PC-3 (cell line): Measurements from ENCODE around the gene DMGDH. TPM values are rescaled to one million over a fixed set of nuclear protein-coding genes. Genes with fewer than 3 reads are reported as not detected.

Experiments used
- ATAC-seq: fragments of 200-7000 bp; cut with Tn5 transposase; 2 replicates; pipeline ENCODE4 v1.9.1; 2020; ENCODE audit warnings: mild to moderate bottlenecking, moderate library complexity
- BruUV-seq: library from RNA; stranded (reverse); fragments of 400-500 nt; replicated peaks from 2 replicates; lab custom pipeline; 2021; lab: Mats Ljungman, UMichigan
- CTCF ChIA-PET: fragments of 300-600 bp; sonication (Branson Sonifier 250); formaldehyde crosslinking; loops from one replicate; lab custom pipeline; 2022; ENCODE audit warnings: antibody characterized with exemption; lab: Charles Lee
- POLR2A ChIA-PET: fragments of 300-600 bp; sonication (Branson Sonifier 250); formaldehyde crosslinking; loops from one replicate; lab custom pipeline; 2022; ENCODE audit warnings: antibody characterized with exemption; ENCODE audit not compliant: unreplicated experiment; lab: Charles Lee
- DNase-seq: peaks from one replicate; pipeline ENCODE4 v3.0.0-alpha.2; 2015
- H2AFZ ChIP-seq: fragments of 300-600 bp; sonication (generic); 2 replicates; pipeline ENCODE4 v1.6.0; 2016; ENCODE audit warnings: antibody characterized with exemption, low read length
- H3F3A ChIP-seq: fragments of 300-600 bp; sonication (generic); one replicate; pipeline ENCODE4 v1.6.0; 2017; ENCODE audit warnings: antibody characterized with exemption, low read length, control low read depth, mild to moderate bottlenecking; ENCODE audit not compliant: unreplicated experiment
- H3K27ac ChIP-seq: fragments of 300-600 bp; sonication (generic); 2 replicates; pipeline ENCODE4 v1.5.1; 2016; ENCODE audit warnings: mild to moderate bottlenecking, low read length
- H3K27me3 ChIP-seq: fragments of 300-600 bp; sonication (generic); 2 replicates; pipeline ENCODE4 v1.6.1; 2016; ENCODE audit warnings: low read length, mixed read lengths
- H3K36me3 ChIP-seq: fragments of 300-600 bp; sonication (generic); 2 replicates; pipeline ENCODE4 v1.6.1; 2016; ENCODE audit warnings: low read depth, mixed run types, low read length, mixed read lengths
- H3K4me1 ChIP-seq: fragments of 300-600 bp; sonication (generic); 2 replicates; pipeline ENCODE4 v1.5.1; 2016; ENCODE audit warnings: low read length; ENCODE audit not compliant: insufficient read depth
- H3K4me2 ChIP-seq: fragments of 300-600 bp; sonication (generic); 2 replicates; pipeline ENCODE4 v1.6.0; 2016; ENCODE audit warnings: low read length
- H3K4me3 ChIP-seq: fragments of 300-600 bp; sonication (generic); 2 replicates; pipeline ENCODE4 v1.5.1; 2016; ENCODE audit warnings: mild to moderate bottlenecking, low read length, mixed read lengths
- H3K79me2 ChIP-seq: fragments of 300-600 bp; sonication (generic); 2 replicates; pipeline ENCODE4 v1.6.1; 2017; ENCODE audit warnings: low read length, mixed read lengths
- H3K9ac ChIP-seq: fragments of 300-600 bp; sonication (generic); 2 replicates; pipeline ENCODE4 v1.6.0; 2016; ENCODE audit warnings: mild to moderate bottlenecking, low read length
- H3K9me2 ChIP-seq: fragments of 300-600 bp; sonication (generic); replicated peaks from 2 replicates; pipeline ENCODE4 v1.6.1; 2016; ENCODE audit warnings: mixed run types, low read length, mixed read lengths
- H3K9me3 ChIP-seq: fragments of 300-600 bp; sonication (generic); 2 replicates; pipeline ENCODE4 v1.6.1; 2016; ENCODE audit warnings: low read length, mixed read lengths
- H4K20me1 ChIP-seq: fragments of 300-600 bp; sonication (generic); 2 replicates; pipeline ENCODE4 v1.6.1; 2016; ENCODE audit warnings: low read length, mixed read lengths
- EZH2 ChIP-seq: fragments of 300-600 bp; sonication (generic); IDR thresholded peaks from one replicate; pipeline ENCODE4 v1.6.1; 2017; ENCODE audit warnings: antibody characterized with exemption, mild to moderate bottlenecking, low read length; ENCODE audit not compliant: unreplicated experiment
- EZH2phosphoT487 ChIP-seq: fragments of 300-600 bp; sonication (generic); IDR thresholded peaks from 2 replicates; pipeline ENCODE4 v1.6.1; 2018; ENCODE audit warnings: mild to moderate bottlenecking, antibody characterized with exemption, low read length, borderline replicate concordance
- intact Hi-C: fragments of 100-400 bp; cut with micrococcal nuclease; formaldehyde crosslinking; loops from 2 replicates; pipeline ENCODE4 v1.9.0; 2023
- total RNA-seq: library from RNA; depleted of rRNA; stranded (reverse); fragments of >200 nt; gene quantifications from 2 replicates; pipeline ENCODE4 v1.2.3, GENCODE V29; 2014
- TF ChIP-seq, protein P1 (sequence below): fragments of 300-600 bp; sonication (generic); conservative IDR thresholded peaks from 2 replicates; pipeline ENCODE4 v1.5.1; 2017; ENCODE audit warnings: antibody characterized with exemption, low read depth, mild to moderate bottlenecking, low read length

The DMGDH gene
- total RNA-seq, 1 experiment from 2014 or later: not detected

DNA sequence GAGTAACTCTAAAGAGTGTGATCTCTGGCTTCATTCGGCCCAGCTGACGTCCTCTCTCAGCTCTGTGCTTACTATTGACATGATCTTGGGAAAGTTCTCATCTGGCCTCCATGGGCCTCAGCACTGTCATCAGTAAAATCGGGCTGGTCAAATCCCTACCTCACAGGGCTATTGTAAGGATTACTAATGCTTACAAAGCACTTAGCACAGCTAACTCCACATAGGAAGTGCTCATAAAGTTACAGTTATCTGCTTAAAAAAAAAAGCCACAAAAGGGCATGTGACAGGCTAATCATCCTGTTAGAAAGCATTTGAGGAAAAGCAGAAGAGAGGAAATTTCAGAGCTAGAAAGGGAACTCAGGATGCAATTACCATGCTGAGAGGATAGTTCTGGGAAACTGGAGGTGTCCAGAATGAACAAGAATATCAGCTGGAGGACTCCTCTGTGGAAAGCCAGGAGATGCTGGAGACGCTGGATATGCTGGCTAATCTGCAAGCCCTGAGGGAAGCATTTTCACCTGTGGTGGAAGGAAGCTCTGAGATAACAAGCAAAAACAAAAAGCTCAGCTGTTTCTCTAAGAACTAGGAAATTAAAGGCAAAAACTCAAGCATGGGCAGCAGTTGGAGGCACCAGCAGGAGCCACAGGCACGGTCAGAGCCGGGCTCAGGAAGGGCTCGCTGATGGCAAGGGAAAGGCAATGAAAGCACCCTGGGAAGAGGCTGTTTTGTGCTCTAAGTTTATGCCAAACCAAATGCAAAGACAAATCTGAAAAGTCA is 37.7 kb upstream of the DMGDH start:
- CTCF ChIA-PET: interaction anchor here (0.7 to 1.1 kb wide), 3 partner anchors 26 to 86 kb away, joined by 3 to 4 read pairs (median 3); no protein-coding TSS in a partner anchor
- H3K27ac ChIP-seq: no peak overlapping the region
- no TSS peak for BruUV-seq

DNA sequence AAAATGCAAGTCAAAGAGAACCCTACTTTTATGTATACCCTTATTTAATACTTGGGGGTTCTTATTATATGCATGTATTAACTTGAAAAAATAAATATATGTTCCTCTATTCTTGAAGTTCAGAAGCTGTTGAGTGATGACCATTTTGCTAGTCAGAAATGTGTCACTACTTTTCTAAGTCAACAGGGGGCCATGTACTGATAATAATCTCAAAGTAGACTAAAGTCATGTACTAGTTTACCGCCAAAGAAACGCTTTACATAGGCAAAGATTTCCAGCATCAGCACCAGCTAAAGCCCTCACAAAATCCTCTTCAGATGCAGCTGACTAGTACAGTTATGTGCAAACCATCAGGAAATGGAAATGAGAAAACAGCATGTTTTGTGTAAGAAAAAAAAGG is 36.4 kb upstream of the DMGDH start:
- no peaks in the 10 kb centered on the region for H3K36me3 ChIP-seq
- no peak overlapping the region for H3K27ac ChIP-seq
- no peaks in the 10 kb centered on the region for H4K20me1 ChIP-seq
- no TSS peak for BruUV-seq
- no peak for ATAC-seq
- H3K4me2 ChIP-seq: no peak overlapping the region
- POLR2A ChIA-PET: no interaction called here
- TF ChIP-seq EZH2 (no peak), EZH2phosphoT487 (no peak)
- TF ChIP-seq, protein P1, sequence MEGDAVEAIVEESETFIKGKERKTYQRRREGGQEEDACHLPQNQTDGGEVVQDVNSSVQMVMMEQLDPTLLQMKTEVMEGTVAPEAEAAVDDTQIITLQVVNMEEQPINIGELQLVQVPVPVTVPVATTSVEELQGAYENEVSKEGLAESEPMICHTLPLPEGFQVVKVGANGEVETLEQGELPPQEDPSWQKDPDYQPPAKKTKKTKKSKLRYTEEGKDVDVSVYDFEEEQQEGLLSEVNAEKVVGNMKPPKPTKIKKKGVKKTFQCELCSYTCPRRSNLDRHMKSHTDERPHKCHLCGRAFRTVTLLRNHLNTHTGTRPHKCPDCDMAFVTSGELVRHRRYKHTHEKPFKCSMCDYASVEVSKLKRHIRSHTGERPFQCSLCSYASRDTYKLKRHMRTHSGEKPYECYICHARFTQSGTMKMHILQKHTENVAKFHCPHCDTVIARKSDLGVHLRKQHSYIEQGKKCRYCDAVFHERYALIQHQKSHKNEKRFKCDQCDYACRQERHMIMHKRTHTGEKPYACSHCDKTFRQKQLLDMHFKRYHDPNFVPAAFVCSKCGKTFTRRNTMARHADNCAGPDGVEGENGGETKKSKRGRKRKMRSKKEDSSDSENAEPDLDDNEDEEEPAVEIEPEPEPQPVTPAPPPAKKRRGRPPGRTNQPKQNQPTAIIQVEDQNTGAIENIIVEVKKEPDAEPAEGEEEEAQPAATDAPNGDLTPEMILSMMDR: no peak
- H3K4me3 ChIP-seq: no peak overlapping the region
- H3F3A ChIP-seq: no peaks in the 10 kb centered on the region
- H3K9me3 ChIP-seq: no peaks in the 10 kb centered on the region
- intact Hi-C loops: no loop called here
- DNase-seq: no peak
- no peaks in the 10 kb centered on the region for H3K9me2 ChIP-seq
- H3K4me1 ChIP-seq: no peaks in the 10 kb centered on the region
- H3K79me2 ChIP-seq: no peaks in the 10 kb centered on the region
- H2AFZ ChIP-seq: no peak overlapping the region
- H3K9ac ChIP-seq: no peak overlapping the region
- CTCF ChIA-PET: interaction anchor here (1.1 kb wide), 1 partner anchor 27 kb away, joined by 3 read pairs; no protein-coding TSS in a partner anchor
- H3K27me3 ChIP-seq: no peaks in the 10 kb centered on the region

More for the DNA sequence above, 37.7 kb upstream of the DMGDH start:
- Histone ChIP-seq H3K36me3 (no peaks in the 10 kb centered on the region), H3K79me2 (no peaks in the 10 kb centered on the region), H3K9ac (no peak overlapping the region), H3K27me3 (no peaks in the 10 kb centered on the region), H2AFZ (no peak overlapping the region), H3K4me2 (no peak overlapping the region), H3K9me2 (no peaks in the 10 kb centered on the region), H3K9me3 (no peaks in the 10 kb centered on the region), H3F3A (no peaks in the 10 kb centered on the region), H3K4me3 (no peak overlapping the region), H4K20me1 (no peaks in the 10 kb centered on the region), H3K4me1 (no peaks in the 10 kb centered on the region)
- no peak for TF ChIP-seq EZH2phosphoT487
- TF ChIP-seq, protein P1: no peak
- TF ChIP-seq EZH2: no peak
- peak; percentile 53; the same call in 1 of the 2 replicates for ATAC-seq
- POLR2A ChIA-PET: no interaction called here
- peak; percentile 23 for DNase-seq
- intact Hi-C loops: no loop called here

DNA sequence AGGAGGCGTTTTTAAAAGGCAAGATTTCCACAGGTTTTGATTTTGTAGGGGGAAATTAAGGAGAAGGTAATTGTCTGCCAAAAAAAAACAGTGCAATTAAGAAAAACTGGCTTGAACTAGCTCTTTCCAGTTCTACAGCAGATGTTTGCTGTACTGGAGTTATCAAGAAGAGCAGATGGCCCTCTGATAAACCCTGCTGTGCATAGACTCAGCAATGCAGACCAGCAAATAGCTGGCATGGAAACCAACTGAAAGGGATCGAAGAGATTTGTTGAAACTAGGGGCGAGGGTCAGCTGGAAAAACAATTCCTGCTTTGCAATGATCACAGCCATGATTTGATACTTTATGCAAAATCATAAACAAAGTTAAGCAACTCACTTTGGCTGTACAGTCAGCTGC is 24.3 kb upstream of the DMGDH start:
- H3K79me2 ChIP-seq: no peaks in the 10 kb centered on the region
- H3K9me2 ChIP-seq: no peaks in the 10 kb centered on the region
- no peak overlapping the region for H3K4me3 ChIP-seq
- H4K20me1 ChIP-seq: no peaks in the 10 kb centered on the region
- no peaks in the 10 kb centered on the region for H3K9me3 ChIP-seq
- H3K36me3 ChIP-seq: no peaks in the 10 kb centered on the region
- no peak for TF ChIP-seq EZH2phosphoT487
- TF ChIP-seq EZH2: no peak
- TF ChIP-seq, protein P1: no peak
- no peak overlapping the region for H3K4me2 ChIP-seq
- DNase-seq (no peak), ATAC-seq (no peak)
- H3K9ac ChIP-seq: no peak overlapping the region
- no TSS peak for BruUV-seq
- no peak overlapping the region for H3K27ac ChIP-seq
- intact Hi-C loops: no loop called here
- H3K4me1 ChIP-seq: no peaks in the 10 kb centered on the region
- H3F3A ChIP-seq: no peaks in the 10 kb centered on the region
- POLR2A ChIA-PET: no interaction called here
- no peak overlapping the region for H2AFZ ChIP-seq
- CTCF ChIA-PET: no interaction called here
- H3K27me3 ChIP-seq: no peaks in the 10 kb centered on the region
